Measurements from ENCODE around the gene GPR137. TPM values are rescaled to one million over a fixed set of nuclear protein-coding genes. Genes with fewer than 3 reads are reported as not detected.

GPR137 gene
- total and polyA plus RNA-seq, 9 of the 15 experiments (the other 6 are each of a cell fraction or from before 2014, with no cell fraction given): 0.32 to 26.7 (median 10.7) TPM

GRCh38 chr11:64249563-64250414, 35.9 kb upstream of the GPR137 start (continued):
- TF ChIP-seq MNT (conservative IDR thresholded peaks at IDR 0.05) (no peak), ZBTB34 (CRISPR knock-in tag; IDR thresholded peaks at IDR 0.05) (no peak), KAT8 (IDR thresholded peaks at IDR 0.05; ENCODE audit: low read depth) (no peak), ZNF277 (CRISPR knock-in tag; IDR thresholded peaks at IDR 0.05; ENCODE audit: borderline replicate concordance) (no peak), RBFOX2 (IDR thresholded peaks at IDR 0.05; ENCODE audit: low read depth, low read length) (no peak), SRSF1 (IDR thresholded peaks at IDR 0.05; ENCODE audit: low read depth, low read length) (no peak), ARNT (IDR thresholded peaks at IDR 0.05) (0 out of 4 replicates have a peak, but pooled peaks of 1 of the 2 experiments have one; percentile 44), ZBTB26 (CRISPR knock-in tag; IDR thresholded peaks at IDR 0.05) (no peak), ZNF184 (CRISPR knock-in tag; IDR thresholded peaks at IDR 0.05) (no peak), ZKSCAN3 (CRISPR knock-in tag; IDR thresholded peaks at IDR 0.05) (no peak), BACH1 (tag; IDR thresholded peaks at IDR 0.05) (no peak), BRCA1 (IDR thresholded peaks at IDR 0.05) (no peak), BRCA1 (CRISPR knock-in tag; IDR thresholded peaks at IDR 0.05) (no peak), HDGF (IDR thresholded peaks at IDR 0.05) (no peak), RAD51 (IDR thresholded peaks at IDR 0.05; ENCODE audit: borderline replicate concordance, low read depth) (no peak), NONO (IDR thresholded peaks at IDR 0.05; ENCODE audit: low read depth in 2 of 2, low read length in 1 of 2) (no peak), RBM25 (IDR thresholded peaks at IDR 0.05; ENCODE audit: low read depth, low read length, severe bottlenecking) (peak; percentile 99), FOXJ2 (tag; IDR thresholded peaks at IDR 0.05) (no peak), SREBF1 (IDR thresholded peaks at IDR 0.05; ENCODE audit: borderline replicate concordance, low read depth, low read length) (no peak)
